Mammary epithelial cell (primary cell): ENCODE data around the gene PTER.

ENCODE experiments used
- CTCF ChIP-seq, 2 donors: IDR thresholded peaks in 1 of 2; conservative IDR thresholded peaks in 1 of 2; 2 replicates each; pipeline ENCODE4 v1.5.1; 2011 to 2012; ENCODE audit warnings: inconsistent platforms in 2 of 2, low read length in 2 of 2, mild to moderate bottlenecking in 2 of 2, control low read depth in 1 of 2, low read depth in 1 of 2; ENCODE audit not compliant: insufficient read depth in 1 of 2; ENCODE audit errors: extremely low read depth in 1 of 2
- EZH2 ChIP-seq: IDR thresholded peaks from 2 replicates; pipeline ENCODE4 v1.6.1; 2012; ENCODE audit warnings: low read length, inconsistent platforms, borderline replicate concordance

GRCh38 chr10:16509996-16510395 lies 73.2 kb downstream of the PTER start:
- TF ChIP-seq CTCF (conservative IDR thresholded peaks at IDR 0.05 in 1 of 2, IDR thresholded peaks at IDR 0.05 in 1 of 2; ENCODE audit: extremely low read depth in 1 of 2, insufficient read depth in 1 of 2, low read depth in 1 of 2, low read length in 2 of 2) (no peak), EZH2 (no peak)
